ENCODE results near the gene MSI2. TPM values are rescaled to one million over a fixed set of nuclear protein-coding genes. Genes with fewer than 3 reads are reported as not detected.

The MSI2 gene
- total and polyA plus RNA-seq, 9 of the 15 experiments (the other 6 are each of a cell fraction or from before 2014, with no cell fraction given): 4.6 to 61.8 (median 42.4) TPM

DNA sequence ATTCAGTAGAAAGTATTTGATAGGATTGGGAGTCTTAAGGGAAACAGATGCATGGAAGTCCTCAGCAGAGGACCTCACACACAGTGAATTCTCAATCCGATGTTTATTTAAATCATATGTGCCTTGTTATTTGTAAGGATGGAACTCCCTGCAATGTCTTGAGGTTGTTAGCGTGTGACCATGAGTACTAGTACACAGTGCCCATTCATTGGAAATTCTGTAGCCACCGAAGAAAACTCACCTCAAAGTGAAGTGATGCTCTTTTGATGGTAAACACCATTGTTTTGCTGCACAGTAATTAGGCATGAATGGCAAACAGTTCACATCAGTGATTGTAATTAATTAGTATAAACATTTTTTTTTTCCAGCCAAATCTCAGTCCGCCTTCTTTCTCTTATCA, 173.6 kb downstream of the MSI2 start (continued):
- TF ChIP-seq, protein P1, sequence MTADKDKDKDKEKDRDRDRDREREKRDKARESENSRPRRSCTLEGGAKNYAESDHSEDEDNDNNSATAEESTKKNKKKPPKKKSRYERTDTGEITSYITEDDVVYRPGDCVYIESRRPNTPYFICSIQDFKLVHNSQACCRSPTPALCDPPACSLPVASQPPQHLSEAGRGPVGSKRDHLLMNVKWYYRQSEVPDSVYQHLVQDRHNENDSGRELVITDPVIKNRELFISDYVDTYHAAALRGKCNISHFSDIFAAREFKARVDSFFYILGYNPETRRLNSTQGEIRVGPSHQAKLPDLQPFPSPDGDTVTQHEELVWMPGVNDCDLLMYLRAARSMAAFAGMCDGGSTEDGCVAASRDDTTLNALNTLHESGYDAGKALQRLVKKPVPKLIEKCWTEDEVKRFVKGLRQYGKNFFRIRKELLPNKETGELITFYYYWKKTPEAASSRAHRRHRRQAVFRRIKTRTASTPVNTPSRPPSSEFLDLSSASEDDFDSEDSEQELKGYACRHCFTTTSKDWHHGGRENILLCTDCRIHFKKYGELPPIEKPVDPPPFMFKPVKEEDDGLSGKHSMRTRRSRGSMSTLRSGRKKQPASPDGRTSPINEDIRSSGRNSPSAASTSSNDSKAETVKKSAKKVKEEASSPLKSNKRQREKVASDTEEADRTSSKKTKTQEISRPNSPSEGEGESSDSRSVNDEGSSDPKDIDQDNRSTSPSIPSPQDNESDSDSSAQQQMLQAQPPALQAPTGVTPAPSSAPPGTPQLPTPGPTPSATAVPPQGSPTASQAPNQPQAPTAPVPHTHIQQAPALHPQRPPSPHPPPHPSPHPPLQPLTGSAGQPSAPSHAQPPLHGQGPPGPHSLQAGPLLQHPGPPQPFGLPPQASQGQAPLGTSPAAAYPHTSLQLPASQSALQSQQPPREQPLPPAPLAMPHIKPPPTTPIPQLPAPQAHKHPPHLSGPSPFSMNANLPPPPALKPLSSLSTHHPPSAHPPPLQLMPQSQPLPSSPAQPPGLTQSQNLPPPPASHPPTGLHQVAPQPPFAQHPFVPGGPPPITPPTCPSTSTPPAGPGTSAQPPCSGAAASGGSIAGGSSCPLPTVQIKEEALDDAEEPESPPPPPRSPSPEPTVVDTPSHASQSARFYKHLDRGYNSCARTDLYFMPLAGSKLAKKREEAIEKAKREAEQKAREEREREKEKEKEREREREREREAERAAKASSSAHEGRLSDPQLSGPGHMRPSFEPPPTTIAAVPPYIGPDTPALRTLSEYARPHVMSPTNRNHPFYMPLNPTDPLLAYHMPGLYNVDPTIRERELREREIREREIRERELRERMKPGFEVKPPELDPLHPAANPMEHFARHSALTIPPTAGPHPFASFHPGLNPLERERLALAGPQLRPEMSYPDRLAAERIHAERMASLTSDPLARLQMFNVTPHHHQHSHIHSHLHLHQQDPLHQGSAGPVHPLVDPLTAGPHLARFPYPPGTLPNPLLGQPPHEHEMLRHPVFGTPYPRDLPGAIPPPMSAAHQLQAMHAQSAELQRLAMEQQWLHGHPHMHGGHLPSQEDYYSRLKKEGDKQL (CRISPR knock-in tag; IDR thresholded peaks at IDR 0.05; ENCODE audit: borderline replicate concordance): no peak
- TF ChIP-seq TEAD2 (tag; IDR thresholded peaks at IDR 0.05): no peak
- TF ChIP-seq, protein P2, sequence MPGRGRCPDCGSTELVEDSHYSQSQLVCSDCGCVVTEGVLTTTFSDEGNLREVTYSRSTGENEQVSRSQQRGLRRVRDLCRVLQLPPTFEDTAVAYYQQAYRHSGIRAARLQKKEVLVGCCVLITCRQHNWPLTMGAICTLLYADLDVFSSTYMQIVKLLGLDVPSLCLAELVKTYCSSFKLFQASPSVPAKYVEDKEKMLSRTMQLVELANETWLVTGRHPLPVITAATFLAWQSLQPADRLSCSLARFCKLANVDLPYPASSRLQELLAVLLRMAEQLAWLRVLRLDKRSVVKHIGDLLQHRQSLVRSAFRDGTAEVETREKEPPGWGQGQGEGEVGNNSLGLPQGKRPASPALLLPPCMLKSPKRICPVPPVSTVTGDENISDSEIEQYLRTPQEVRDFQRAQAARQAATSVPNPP (IDR thresholded peaks at IDR 0.05; ENCODE audit: borderline replicate concordance, insufficient read depth, insufficient read length): no peak
- TF ChIP-seq U2AF2 (optimal IDR thresholded peaks at IDR 0.05; ENCODE audit: low read depth, low read length): no peak
- TF ChIP-seq, protein P3, sequence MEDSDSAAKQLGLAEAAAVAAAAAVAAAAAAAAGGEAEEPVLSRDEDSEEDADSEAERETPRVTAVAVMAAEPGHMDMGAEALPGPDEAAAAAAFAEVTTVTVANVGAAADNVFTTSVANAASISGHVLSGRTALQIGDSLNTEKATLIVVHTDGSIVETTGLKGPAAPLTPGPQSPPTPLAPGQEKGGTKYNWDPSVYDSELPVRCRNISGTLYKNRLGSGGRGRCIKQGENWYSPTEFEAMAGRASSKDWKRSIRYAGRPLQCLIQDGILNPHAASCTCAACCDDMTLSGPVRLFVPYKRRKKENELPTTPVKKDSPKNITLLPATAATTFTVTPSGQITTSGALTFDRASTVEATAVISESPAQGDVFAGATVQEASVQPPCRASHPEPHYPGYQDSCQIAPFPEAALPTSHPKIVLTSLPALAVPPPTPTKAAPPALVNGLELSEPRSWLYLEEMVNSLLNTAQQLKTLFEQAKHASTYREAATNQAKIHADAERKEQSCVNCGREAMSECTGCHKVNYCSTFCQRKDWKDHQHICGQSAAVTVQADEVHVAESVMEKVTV (CRISPR knock-in tag; IDR thresholded peaks at IDR 0.05): no peak
- no peak for TF ChIP-seq TOE1 (IDR thresholded peaks at IDR 0.05; ENCODE audit: borderline replicate concordance)
- no peak for TF ChIP-seq TOE1 (CRISPR knock-in tag; IDR thresholded peaks at IDR 0.05; ENCODE audit: borderline replicate concordance, low read depth)
- TF ChIP-seq BRF1 (IDR thresholded peaks at IDR 0.05; ENCODE audit: borderline replicate concordance, extremely low read depth, insufficient read length): no peak
- no peak for TF ChIP-seq MTA1 (IDR thresholded peaks at IDR 0.05; ENCODE audit: borderline replicate concordance)
- TF ChIP-seq ZNF507 (tag; conservative IDR thresholded peaks at IDR 0.05): no peak
- TF ChIP-seq POLR2A (conservative IDR thresholded peaks at IDR 0.05): no peak
- TF ChIP-seq, protein P4, sequence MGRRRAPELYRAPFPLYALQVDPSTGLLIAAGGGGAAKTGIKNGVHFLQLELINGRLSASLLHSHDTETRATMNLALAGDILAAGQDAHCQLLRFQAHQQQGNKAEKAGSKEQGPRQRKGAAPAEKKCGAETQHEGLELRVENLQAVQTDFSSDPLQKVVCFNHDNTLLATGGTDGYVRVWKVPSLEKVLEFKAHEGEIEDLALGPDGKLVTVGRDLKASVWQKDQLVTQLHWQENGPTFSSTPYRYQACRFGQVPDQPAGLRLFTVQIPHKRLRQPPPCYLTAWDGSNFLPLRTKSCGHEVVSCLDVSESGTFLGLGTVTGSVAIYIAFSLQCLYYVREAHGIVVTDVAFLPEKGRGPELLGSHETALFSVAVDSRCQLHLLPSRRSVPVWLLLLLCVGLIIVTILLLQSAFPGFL (CRISPR knock-in tag; IDR thresholded peaks at IDR 0.05): no peak
- TF ChIP-seq, protein P5, sequence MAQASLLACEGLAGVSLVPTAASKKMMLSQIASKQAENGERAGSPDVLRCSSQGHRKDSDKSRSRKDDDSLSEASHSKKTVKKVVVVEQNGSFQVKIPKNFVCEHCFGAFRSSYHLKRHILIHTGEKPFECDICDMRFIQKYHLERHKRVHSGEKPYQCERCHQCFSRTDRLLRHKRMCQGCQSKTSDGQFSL (CRISPR knock-in tag; IDR thresholded peaks at IDR 0.05): no peak
- TF ChIP-seq, protein P5 (tag; IDR thresholded peaks at IDR 0.05): no peak

Measured in K562 (cell line).